GM10248 (cell line): ENCODE measurements around the gene PTPN4.
"Not testable (repeated sequence)": the region's sequence is repeated elsewhere in the genome, so short reads cannot be mapped to it uniquely, and the experiment has no call there.

Experiments used
- CTCF ChIA-PET: fragments of 300-600 bp; sonication (Branson Sonifier 250); formaldehyde crosslinking; extraction: SDS; loops from one replicate; lab custom pipeline; 2021; ENCODE audit warnings: antibody characterized with exemption; lab: Yijun Ruan, JAX
- POLR2A ChIA-PET: fragments of 350-650 bp; sonication (Branson Sonifier 250); formaldehyde crosslinking; extraction: SDS; loops from one replicate; lab custom pipeline; 2020; ENCODE audit warnings: antibody characterized with exemption; lab: Yijun Ruan, JAX
- DNase-seq: peaks from one replicate; pipeline ENCODE4 v3.0.0; 2012; ENCODE audit errors: extremely low spot score
- CTCF ChIP-seq: IDR thresholded peaks from 2 replicates; pipeline ENCODE4 v1.5.1; 2012; ENCODE audit warnings: mild to moderate bottlenecking, low read depth; ENCODE audit errors: extremely low read depth, missing control alignments, control extremely low read depth

Gene PTPN4

GRCh38 chr2:119958670-119959268 lies 199.0 kb downstream of the PTPN4 start:
- DNase-seq: no peak
- TF ChIP-seq CTCF: no peak
- ChIA-PET POLR2A (no interaction called here), CTCF (interaction anchor here (0.8 to 1.7 kb wide), 3 partner anchors 15 to 216 kb away, joined by 3 to 6 read pairs (median 5); no protein-coding TSS in a partner anchor)

GRCh38 chr2:119960821-119961220 lies 201.1 kb downstream of the PTPN4 start:
- DNase-seq: no peak
- no peak for TF ChIP-seq CTCF
- POLR2A ChIA-PET: no interaction called here
- CTCF ChIA-PET: no interaction called here

GRCh38 chr2:119981896-119982295 lies 222.2 kb downstream of the PTPN4 start:
- TF ChIP-seq CTCF: no peak
- CTCF ChIA-PET: interaction anchor here (2.6 kb wide), 1 partner anchor 12 kb away, joined by 5 read pairs; no protein-coding TSS in a partner anchor
- DNase-seq: no peak
- POLR2A ChIA-PET: no interaction called here

- no peak for DNase-seq
- TF ChIP-seq CTCF: no peak
- ChIA-PET CTCF (interaction anchor here (1.0 to 2.6 kb wide), 3 partner anchors 13 to 280 kb away, joined by 3 to 5 read pairs (median 4); no protein-coding TSS in a partner anchor), POLR2A (no interaction called here)
These were observed 222.8 kb downstream of the PTPN4 start for GRCh38 chr2:119982506-119982905.

GRCh38 chr2:119983108-119983507 lies 223.4 kb downstream of the PTPN4 start:
- no peak for TF ChIP-seq CTCF
- no peak for DNase-seq
- CTCF ChIA-PET: interaction anchor here (1.0 to 2.6 kb wide), 4 partner anchors 14 to 280 kb away, joined by 3 to 5 read pairs (median 4); no protein-coding TSS in a partner anchor
- POLR2A ChIA-PET: no interaction called here

GRCh38 chr2:119996148-119996547 lies 236.4 kb downstream of the PTPN4 start:
- ChIA-PET CTCF (no interaction called here), POLR2A (no interaction called here)
- no peak for DNase-seq
- no peak for TF ChIP-seq CTCF

- CTCF ChIA-PET, DNase-seq, POLR2A ChIA-PET: not testable (repeated sequence)
These were observed 237.5 kb downstream of the PTPN4 start for GRCh38 chr2:119996896-119997891.
